GM10847 (cell line): ENCODE results near the gene CCDC188.

ENCODE experiments used
- POLR2A ChIP-seq: IDR thresholded peaks from 2 replicates; pipeline ENCODE4 v1.6.1; 2011; ENCODE audit not compliant: insufficient read length; ENCODE audit errors: extremely low read depth

The CCDC188 gene

DNA sequence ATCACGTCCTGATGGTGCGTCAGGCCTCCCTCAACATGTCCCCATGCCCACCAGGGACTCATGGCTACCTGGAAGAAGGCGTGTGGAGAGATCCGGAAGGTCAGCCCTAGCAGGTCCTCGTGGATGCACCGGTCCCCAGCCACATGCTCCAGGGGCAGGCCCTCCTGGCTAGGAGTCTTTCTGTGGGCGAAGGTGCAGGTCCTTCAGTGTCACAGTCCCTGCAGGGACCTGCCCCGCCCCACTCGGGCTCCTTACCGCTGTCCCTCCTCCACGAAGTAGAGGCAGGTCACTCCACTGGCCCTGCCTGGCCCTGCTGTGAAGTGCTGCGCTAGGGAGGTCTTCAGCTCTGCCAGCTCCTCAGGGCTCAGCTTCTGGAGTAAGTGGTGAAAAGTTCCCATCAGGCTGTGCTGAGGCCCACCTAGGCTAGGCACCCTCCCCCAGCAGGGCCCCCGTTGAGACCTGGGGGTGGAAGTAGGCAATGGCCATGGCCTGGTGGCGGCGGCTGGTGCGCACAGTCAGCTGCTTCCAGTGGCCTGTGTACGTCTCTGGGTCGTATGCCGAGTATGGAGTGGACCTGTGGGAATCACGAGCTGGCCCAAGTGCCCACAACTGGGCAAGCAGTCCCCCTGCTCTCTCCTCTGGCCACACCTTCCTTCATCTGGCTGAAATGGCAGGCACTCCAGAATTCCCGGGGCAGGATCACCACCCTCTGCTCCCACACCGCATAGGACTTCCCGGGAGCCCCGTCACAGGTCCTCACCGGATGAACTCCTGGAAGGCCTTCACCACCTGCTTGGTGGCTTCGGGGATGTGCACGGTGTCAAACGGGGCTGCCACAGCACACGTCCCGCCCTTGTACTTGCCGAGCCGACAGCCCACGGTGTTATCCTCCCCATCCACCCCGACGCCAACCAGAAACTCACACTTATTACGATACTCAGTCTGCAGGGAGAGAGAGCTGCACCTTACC is 36.1 kb downstream of the CCDC188 start:
- no peak for TF ChIP-seq POLR2A

DNA sequence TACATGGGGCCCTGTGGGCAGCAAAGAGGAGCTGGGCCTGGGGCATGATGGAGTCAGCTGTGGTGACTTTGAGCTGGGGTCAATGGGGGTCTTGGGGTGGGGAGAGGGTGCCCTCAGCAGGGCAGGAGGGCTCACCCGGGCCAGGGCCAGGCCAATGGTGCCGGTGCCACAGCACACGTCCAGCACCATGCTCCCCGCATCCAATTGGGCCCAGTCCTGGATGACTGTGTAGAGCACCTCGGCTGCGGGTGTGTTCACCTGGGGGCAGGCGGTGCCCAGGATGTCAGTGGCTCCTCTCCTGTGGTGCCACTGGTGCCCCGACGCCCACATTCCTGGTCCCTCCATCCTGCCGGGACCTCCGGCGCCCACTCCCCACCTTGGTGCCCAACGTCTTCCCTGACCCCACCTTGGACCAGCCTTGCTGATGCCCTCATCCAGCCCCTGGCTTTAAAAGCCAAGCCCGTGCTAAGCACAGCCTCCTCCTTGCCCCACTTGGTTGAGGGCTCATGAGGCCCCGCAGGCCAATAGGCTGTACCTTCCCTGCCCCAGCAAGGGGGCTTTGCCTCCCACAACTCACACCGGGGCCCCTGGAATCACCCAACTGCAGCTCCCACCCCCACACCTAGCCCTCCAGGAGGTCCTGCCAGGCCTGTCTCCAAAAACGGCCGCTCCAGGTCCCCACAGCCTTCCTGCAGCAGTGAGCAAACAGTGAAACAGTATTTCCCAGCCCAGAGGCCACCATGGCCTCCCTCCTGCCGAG is 37.1 kb downstream of the CCDC188 start:
- no peak for TF ChIP-seq POLR2A

DNA sequence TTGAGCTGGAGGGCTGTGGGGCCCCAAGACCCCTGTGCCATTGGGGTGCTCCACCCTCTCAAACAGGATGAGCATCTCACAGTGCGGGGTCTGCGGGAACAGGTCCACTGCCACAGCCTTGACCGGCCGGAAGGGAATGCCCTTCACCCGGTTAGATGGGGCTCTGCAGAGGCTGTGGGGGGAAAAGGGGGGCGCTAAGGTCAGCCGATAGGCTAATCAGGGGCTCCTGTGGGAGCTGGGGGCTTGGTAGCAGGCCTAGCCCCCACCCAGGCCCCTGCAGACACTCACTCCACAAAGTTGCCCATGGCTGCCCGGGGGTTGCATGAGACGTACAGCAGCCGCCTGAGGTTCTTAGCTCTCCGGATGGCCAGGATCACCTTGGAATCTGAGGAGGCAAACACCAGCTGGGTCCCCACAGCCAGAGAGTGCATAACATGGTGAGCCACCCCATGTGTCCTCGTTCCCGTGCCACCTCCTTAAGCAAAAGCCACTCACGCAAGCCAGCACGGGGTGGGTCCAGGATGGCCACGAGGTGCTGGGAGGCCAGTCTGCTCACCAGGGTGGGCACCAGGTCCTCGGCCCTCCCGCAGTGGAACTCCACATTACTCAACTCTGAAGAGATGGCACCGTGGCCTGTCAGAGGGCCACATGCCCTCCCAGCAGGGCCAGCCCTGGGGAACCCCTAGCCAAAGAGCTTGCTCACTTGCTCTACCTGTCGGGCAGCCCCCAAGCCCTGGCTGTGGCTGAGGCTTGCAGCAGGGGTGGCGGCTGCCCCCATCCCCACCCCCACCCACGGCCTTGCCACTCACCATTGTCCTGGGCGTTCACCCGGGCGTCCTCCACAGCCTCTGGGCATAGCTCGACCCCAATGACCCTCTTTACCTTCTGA is 38.0 kb downstream of the CCDC188 start:
- TF ChIP-seq POLR2A = no peak

DNA sequence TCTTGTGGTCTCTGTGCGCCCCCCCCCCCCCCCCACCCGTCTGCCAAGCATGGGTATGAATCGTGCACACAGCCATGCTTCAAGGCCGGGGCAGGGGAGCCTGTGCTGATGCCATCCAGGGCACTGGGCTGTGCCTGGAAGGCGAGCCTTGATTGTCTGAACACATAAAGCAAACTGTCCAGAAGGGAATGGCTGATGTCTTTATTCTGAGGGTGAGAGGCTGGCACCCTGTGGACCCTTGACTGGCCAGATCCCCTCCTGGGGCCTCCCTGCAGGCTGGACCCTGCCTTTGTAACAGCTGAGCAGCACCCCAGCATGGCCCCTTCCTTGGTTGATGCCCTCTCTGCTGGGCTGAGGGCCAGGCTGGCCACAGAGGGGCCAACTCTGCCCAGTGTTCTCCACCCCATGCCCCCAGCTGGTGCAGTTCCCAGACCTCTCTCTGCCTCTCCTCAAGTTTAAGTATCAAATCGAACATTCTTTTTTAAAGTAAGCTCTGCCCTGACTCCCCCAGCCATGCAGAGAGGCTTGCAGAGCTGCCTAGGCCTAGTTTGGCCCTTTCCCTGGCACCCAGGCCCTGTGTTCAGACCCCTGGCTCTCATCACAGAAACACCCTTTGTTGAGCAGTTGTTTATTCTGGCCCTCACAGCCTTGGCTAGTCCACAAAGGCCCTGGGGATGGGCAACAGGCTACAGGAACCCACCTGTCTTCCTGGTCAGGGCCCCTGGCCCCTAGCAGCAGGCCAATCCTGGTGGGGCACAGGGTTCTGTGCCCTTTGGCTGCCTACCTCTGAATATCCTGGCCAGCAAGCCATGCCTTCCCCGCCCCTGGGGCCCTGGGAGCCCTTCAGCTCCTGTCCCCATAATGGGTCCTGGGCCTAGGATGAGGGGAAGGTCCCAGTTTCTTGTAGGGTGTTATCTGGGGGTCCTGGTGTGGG is 38.9 kb downstream of the CCDC188 start:
- no peak for TF ChIP-seq POLR2A

DNA sequence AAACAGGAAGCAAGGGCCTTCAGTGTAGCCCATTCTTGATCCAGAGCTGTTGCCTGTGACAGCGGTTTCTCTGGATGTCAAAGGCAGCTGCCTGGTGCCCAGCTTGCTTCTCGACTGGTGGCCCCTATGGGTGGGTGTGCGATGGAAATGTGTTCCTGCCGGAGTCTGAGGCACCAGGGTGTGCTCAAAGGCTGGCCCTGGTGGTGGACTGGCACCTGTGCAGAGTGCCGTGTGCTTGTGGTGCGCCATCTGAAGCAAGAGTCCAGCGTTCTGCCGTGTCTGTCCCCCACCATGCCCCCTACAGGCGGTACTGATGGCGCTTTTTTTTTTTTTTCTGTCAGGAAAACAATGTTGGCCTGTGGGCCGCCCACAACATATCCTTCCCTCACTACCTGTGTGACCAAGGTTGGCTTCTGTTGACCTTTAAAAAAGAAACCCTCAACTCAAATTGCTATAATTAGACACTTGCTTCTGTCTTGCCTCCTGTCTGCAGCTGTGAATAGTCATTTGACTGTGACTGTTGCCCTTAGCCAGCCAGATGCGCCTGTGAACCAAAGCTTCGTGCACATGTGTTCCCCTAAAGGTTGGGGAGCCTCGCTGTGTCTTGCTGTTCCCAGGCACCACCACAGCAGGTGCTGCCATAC is 39.7 kb downstream of the CCDC188 start:
- TF ChIP-seq POLR2A = no peak

DNA sequence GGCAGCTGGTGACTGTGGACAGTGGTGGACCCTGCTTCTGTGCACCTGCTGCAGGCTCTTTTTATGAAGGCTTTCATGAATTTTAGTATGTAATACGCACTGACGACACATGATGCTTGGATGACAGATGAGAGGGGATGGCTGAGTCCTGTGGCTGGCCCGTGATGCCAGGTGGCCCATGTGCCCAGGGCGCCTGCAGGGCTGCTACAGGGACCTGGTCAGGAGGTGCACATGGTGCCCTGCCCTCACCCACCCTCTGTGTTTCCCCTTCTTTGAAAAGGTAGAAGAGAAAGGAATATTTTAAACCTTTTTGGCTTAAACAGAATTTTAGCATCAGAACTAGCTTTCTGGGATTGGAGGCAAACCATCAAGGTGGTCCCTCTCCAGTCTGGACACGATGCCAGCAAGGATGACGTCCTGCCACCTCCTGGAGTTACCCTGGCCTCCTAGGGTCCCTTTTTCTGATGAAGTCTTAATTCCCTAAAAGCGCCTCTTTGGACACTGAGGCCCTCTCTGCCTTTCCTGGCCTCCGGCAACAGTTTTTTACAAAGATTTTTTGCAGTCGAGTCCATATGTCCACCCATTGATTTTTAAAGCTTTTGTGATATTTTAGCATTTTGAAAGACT is 40.4 kb downstream of the CCDC188 start:
- TF ChIP-seq POLR2A = no peak

DNA sequence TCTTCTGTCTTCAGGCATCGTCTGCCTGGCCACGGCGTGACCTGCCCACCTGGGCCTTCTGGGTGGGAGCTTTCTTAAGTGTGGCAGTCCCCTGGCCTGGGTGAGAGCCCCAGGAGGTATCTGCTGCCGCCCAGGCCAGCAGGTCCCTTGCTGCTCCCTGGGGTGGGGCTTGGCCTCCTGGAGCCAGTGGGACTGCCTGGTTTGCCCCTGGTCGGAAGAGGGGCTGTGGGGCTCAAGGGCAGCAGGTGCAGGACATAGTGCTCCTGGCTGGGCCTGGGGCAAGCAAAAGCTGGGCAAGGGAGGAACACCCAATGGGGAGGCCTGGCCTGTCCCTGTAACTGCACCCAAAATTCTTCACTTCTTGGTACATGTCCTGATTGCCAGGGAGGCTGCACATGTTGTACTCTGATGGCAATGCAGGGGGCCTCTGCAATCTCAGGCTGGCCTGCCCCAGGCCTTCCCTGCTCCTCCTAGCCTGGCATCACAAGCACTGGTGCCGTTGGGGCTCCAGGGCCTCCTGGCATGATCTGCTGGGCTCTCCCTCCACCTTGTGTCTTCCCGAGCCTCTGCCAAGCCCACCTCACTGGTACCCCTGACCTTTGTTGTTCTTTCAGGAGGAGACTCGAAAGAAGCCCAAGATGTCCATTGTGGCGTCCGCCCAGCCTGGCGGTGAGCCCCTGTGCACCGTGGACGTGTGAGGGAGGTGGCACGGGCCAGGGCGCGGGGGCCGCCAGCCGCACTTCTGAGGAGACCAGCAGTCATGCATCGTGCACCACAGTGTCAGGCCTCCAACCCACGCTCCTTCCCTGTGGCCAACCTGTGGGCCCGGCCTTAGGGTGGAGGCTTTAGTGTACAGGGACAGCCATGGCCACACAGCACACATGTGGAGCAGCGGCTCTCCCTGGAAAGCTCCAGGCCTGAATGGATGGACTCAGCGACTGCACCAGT is 41.2 kb downstream of the CCDC188 start:
- TF ChIP-seq POLR2A = no peak

DNA sequence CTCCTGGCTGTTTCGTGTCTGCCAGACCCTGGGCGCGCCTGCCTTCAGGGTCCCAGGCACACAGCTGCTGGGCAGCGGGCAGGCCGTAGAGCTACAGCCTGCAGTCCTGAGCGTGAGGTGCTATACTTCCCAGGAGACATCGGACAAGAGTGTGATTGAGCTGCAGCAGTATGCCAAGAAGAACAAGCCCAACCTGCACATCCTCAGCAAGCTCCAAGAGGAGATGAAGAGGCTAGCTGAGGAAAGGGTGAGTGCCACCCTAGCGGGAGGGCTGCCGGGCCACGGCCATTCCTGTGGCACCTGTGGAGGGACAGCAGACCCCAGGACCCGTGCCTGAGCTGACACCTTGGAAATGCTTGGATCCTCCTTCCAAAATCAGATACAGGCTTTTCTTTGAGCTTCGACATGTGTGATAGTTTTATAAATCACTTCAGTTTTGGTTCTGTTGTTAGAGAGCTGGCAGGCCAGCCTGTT is 42.1 kb downstream of the CCDC188 start:
- TF ChIP-seq POLR2A = no peak

DNA sequence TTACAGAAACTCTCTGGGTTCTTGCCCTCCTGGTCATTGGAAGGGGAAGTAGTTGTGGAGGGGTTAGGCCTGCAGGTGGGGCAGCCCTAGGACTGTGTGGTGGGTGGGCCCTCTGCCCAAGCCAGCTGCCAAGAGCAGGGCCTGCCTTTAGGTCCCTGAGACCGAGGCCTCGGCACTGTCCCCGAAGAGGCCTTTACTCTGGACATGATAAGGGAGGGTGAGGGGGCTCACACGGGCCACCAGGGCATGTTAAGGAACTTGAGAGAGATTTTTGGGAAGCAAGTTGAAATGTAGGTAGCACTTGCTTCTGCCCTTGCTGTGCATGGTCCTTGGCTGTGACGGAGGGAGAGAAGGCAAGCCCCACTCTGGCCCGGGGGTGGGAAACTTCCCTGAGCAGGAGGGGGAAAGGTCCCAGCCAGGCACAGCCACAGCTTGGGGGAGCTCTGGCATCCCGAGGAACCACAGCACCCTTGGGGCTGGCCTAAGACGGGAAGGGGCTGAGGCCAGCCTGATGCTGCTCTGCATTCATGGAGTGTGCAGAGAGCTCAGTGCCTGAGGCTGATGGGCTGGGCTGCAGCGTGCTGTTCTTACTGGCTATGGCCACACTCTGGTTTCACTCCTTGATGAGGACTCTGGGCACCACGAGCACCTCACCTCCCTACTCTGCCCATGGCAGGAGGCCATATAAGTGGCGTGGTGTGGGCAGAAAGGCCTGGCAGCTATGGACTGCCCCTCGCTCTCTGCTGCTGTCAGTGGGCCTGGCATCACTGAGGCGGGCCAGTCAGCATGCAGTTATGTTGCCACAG is 42.7 kb downstream of the CCDC188 start:
- TF ChIP-seq POLR2A = no peak

DNA sequence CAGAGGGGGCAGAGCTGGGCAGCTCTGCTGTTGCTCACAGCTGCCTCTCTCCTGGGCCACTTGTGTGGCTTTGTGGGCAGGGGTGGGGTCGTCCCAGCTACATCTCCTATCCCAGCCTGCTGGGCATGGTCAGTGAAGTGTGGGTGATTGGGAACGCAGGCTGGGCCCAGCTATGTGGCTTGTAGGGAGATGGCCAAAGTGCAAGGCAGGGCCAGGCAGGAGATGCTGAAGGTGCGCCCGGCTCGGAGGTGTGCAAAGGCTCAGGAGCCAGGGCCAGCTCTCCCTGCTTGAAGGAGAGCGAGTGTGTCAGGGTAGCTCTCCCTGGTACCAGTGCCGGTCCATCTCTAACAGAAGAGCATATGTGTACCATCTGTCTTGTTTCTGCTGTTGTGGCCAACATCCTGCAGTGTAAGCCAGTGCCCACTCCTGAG is 43.4 kb downstream of the CCDC188 start:
- TF ChIP-seq POLR2A = no peak

DNA sequence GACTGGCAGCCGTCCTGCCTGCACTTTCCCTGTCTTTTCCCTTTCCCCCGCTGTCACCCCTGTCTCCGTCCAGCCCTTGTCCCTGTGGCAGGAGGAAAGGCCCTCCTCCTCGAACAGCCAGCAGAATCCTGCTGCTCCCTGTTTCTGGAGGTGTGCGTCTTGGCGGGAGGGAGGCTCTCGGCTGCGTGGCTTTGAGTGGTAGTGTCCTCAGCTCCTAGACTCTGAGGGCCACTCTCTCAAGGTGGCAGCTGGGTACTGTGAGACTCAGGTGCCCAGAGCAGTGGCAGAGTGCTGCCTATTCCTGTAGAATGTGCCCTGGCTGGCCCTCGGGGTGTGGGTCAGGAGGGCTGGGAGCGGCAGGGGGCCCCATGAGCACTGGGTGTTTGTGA is 44.0 kb downstream of the CCDC188 start:
- TF ChIP-seq POLR2A = no peak
